Fibroblast of lung (primary cell): ENCODE data around the gene JAG2. TPM values are rescaled to one million over a fixed set of nuclear protein-coding genes. Genes with fewer than 3 reads are reported as not detected.

Experiments used
- DNase-seq, 2 donors: peaks; one replicate each; pipeline versions ENCODE4 v3.0.0 to v3.0.0-alpha.2; 2010; ENCODE audit warnings: low read depth in 2 of 2
- H2AFZ ChIP-seq: 2 replicates; pipeline ENCODE4 v1.5.1; 2012; ENCODE audit warnings: low read length, control low read depth, inconsistent platforms
- H3K27ac ChIP-seq: 2 replicates; pipeline ENCODE4 v1.5.1; 2011; ENCODE audit warnings: low read length, control low read depth; ENCODE audit not compliant: insufficient read depth
- H3K27me3 ChIP-seq: 2 replicates; pipeline ENCODE4 v1.5.1; 2011; ENCODE audit warnings: mild to moderate bottlenecking, low read length; ENCODE audit not compliant: control insufficient read depth, insufficient read depth
- H3K36me3 ChIP-seq: 2 replicates; pipeline ENCODE4 v1.5.1; 2011; ENCODE audit warnings: low read length; ENCODE audit not compliant: control insufficient read depth, insufficient read depth
- H3K4me1 ChIP-seq: 2 replicates; pipeline ENCODE4 v1.5.1; 2011; ENCODE audit warnings: low read length; ENCODE audit not compliant: control insufficient read depth, insufficient read depth; ENCODE audit errors: extremely low read depth
- H3K4me2 ChIP-seq: 2 replicates; pipeline ENCODE4 v1.5.1; 2011; ENCODE audit warnings: low read length, control low read depth; ENCODE audit not compliant: insufficient read depth; ENCODE audit errors: extremely low read depth
- H3K4me3 ChIP-seq, 4 experiments: fragments of 200-600 bp in 1 of 4; sonication (generic) in 1 of 4; replicated peaks in 1 of 4; 2 replicates each; pipeline ENCODE4 v1.5.1; 2011 to 2016; ENCODE audit warnings: low read length in 4 of 4, low read depth in 3 of 4, mild to moderate bottlenecking in 3 of 4, control low read depth in 2 of 4, inconsistent platforms in 1 of 4, mixed read lengths in 1 of 4; ENCODE audit not compliant: insufficient read depth in 1 of 4; ENCODE audit errors: control extremely low read depth in 1 of 4
- H3K79me2 ChIP-seq: 2 replicates; pipeline ENCODE4 v1.5.1; 2012; ENCODE audit warnings: mild to moderate bottlenecking, low read length, inconsistent platforms; ENCODE audit not compliant: control insufficient read depth, insufficient read depth
- H3K9ac ChIP-seq: 2 replicates; pipeline ENCODE4 v1.5.1; 2011; ENCODE audit warnings: mild to moderate bottlenecking, low read length, control low read depth; ENCODE audit not compliant: insufficient read depth
- H3K9me3 ChIP-seq: 2 replicates; pipeline ENCODE4 v1.5.1; 2012; ENCODE audit warnings: low read depth, low read length; ENCODE audit not compliant: control insufficient read depth, insufficient read depth
- H4K20me1 ChIP-seq: 2 replicates; pipeline ENCODE4 v1.5.1; 2011; ENCODE audit warnings: low read length; ENCODE audit not compliant: control insufficient read depth, insufficient read depth; ENCODE audit errors: extremely low read depth
- EZH2 ChIP-seq: IDR thresholded peaks from 2 replicates; pipeline ENCODE4 v1.5.1; 2012; ENCODE audit warnings: low read length, control low read depth, mild to moderate bottlenecking; ENCODE audit errors: missing control alignments
- polyA plus RNA-seq, 2 donors: library from polyadenylated mRNA; depleted of rRNA in 1 of 2; stranded (reverse) in 1 of 2; unstranded in 1 of 2; fragments of >200 nt; gene quantifications; 2 replicates each; pipeline ENCODE4 v1.2.1, GENCODE V29; 2011 to 2012; ENCODE audit warnings: missing spikeins in 1 of 2
- total RNA-seq: library from RNA; depleted of rRNA; stranded (reverse); fragments of >200 nt; gene quantifications from 2 replicates; pipeline ENCODE4 v1.2.1, GENCODE V29; 2014
- TF ChIP-seq, protein P1 (sequence below), 2 donors: IDR thresholded peaks in 1 of 2; conservative IDR thresholded peaks in 1 of 2; 1 replicate in 1 of 2; 2 replicates in 1 of 2; pipeline ENCODE4 v1.5.1; 2011 to 2012; ENCODE audit warnings: low read length in 2 of 2, control low read depth in 1 of 2, inconsistent platforms in 1 of 2, low read depth in 1 of 2, mild to moderate bottlenecking in 1 of 2

The JAG2 gene
- total and polyA plus RNA-seq, 2 donors (not counting 1 experiment from before 2014, with no cell fraction given): 0.51 to 1.8 TPM

DNA sequence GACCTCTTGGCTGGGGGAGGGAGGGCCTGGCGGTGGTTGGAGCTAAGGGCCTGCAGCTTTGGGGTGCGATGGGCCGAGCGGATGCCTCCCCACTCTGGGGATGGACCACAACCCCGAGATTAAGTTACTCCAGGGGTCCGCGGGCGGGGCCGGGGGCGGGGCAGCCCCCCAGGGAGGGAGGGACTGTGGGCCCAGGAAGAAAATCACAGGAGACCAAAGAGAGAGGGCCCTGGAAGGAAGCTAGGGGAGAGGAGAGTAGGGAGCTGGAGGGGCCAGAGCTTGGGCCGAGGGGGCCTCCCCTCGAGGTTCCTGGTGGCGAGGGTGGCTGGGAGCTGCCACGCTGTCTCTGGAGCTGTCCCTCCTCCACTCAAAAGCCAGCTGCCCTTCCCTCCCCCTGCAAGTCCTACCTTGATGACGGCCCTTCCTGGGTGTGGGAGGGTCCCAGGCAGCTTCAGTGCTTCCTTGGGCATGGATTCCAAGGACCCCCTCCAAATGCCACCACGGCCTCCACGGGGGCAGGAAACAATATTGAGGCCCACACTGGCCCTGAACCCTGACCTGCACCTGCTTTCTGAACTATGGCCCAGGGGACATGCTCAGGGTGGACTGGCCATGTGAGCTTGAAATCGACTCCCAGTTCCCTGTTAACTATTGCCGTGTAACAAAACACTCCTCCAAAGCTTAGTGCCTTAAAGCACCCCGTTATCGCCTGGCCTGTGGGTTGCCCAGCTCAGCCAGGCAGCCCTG, 13.1 kb upstream of the JAG2 start:
- Histone ChIP-seq H3K4me2 (no peak overlapping the region), H3K4me1 (no peaks in the 10 kb centered on the region), H3K79me2 (no peaks in the 10 kb centered on the region), H3K27me3 (no peaks in the 10 kb centered on the region), H3K9me3 (no peaks in the 10 kb centered on the region), H3K36me3 (no peaks in the 10 kb centered on the region), H3K9ac (no peak overlapping the region), H3K4me3 (peak overlapping the region in 1 of 4 experiments; percentile 28), H3K27ac (no peak overlapping the region), H4K20me1 (no peaks in the 10 kb centered on the region), H2AFZ (no peak overlapping the region)
- DNase-seq: no peak
- TF ChIP-seq, protein P1, sequence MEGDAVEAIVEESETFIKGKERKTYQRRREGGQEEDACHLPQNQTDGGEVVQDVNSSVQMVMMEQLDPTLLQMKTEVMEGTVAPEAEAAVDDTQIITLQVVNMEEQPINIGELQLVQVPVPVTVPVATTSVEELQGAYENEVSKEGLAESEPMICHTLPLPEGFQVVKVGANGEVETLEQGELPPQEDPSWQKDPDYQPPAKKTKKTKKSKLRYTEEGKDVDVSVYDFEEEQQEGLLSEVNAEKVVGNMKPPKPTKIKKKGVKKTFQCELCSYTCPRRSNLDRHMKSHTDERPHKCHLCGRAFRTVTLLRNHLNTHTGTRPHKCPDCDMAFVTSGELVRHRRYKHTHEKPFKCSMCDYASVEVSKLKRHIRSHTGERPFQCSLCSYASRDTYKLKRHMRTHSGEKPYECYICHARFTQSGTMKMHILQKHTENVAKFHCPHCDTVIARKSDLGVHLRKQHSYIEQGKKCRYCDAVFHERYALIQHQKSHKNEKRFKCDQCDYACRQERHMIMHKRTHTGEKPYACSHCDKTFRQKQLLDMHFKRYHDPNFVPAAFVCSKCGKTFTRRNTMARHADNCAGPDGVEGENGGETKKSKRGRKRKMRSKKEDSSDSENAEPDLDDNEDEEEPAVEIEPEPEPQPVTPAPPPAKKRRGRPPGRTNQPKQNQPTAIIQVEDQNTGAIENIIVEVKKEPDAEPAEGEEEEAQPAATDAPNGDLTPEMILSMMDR (conservative IDR thresholded peaks at IDR 0.05 in 1 of 2, IDR thresholded peaks at IDR 0.05 in 1 of 2; ENCODE audit: low read depth in 1 of 2, low read length in 2 of 2): no peak
- no peak for TF ChIP-seq EZH2

DNA sequence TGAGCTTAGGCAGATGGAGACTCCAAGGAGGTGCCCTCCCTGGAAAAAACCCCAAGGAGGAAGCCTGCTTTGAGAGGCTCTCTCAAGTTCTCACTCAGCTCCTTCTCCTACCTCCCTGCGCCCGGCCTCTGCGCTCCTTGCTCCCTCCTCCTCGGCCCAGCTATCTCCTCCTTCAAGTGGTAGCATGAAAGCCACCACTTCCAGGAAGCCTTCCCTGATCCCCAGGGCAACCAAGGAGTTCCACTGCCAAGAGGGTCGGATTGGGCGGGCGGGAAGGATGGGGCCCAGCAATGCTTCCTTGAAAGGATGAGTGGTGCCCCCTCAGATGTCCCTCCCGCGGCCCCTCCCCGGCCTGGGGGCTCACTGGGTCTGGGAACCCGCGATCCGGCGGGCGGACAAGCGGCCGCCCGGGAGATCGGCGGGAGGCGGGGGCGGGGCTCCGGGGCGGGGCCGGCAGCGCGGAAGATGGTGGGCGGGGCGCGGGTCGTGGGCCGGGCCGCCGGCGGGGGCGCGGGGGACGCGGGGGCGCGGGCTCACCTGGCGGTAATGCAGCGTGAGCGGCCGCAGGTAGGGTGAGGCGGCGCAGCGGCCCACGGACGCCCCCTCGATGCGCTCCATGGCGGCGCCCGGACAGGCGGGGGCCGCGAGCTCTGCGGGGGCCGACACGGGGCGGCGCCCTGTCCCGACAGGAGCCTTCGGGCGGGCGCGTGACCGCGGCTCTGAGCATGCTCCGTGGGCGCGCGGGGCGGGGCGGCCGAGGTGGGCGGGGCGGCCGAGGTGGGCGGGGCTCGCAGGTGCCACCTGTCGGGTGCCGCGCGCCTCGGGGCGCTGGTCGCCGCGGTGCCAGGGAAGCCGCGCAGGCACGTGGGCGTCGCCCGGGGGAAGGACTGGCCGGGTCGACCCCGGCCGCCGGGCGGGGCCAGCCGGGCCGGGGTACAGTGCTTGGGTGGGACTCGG, 12.3 kb upstream of the JAG2 start, which contains the start of gene NUDT14:
Gene NUDT14 (minus strand): TSS at position 721 of the 957 bp plus-strand sequence. CDS start 103 bp downstream, at position 618.
- Histone ChIP-seq H3K4me2 (no peak within 1 kb of the TSS), H3K9me3 (no peaks in the 10 kb centered on the region), H3K27me3 (no peaks in the 10 kb centered on the region), H3K79me2 (no peaks in the 10 kb centered on the region), H3K4me1 (no peaks in the 10 kb centered on the region), H3K36me3 (no peaks in the 10 kb centered on the region), H3K4me3 (peak within 1 kb of the TSS; percentile 38 to 63 (median 51)), H2AFZ (peak within 1 kb of the TSS; percentile 11), H4K20me1 (no peaks in the 10 kb centered on the region), H3K27ac (no peak within 1 kb of the TSS), H3K9ac (peak within 1 kb of the TSS; percentile 30)
- TF ChIP-seq, protein P1 (conservative IDR thresholded peaks at IDR 0.05 in 1 of 2, IDR thresholded peaks at IDR 0.05 in 1 of 2; ENCODE audit: low read depth in 1 of 2, low read length in 2 of 2): no peak
- no peak for TF ChIP-seq EZH2
- peak; percentile 29 to 34 for DNase-seq

DNA sequence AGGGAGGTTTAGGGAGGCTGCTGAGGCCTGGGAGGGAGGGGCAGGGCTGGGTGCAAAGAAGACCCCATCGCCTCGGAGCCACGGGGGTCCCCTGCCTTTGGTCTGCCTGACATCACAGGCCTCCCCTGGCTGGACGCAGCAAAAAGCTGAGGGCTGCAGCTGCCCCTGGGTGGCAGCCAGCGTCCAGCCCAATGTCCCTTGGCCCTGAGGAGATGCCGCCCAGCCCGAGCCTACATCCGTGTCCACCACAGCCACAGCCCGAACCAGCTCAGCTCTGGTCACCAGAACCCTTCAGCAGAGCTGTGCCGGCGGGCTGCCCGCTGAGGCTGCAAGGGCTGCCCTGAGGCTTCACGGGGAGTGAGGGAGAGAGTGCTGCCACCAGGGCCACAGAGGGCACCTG, 10.6 kb upstream of the JAG2 start:
- TF ChIP-seq, protein P1 (conservative IDR thresholded peaks at IDR 0.05 in 1 of 2, IDR thresholded peaks at IDR 0.05 in 1 of 2; ENCODE audit: low read depth in 1 of 2, low read length in 2 of 2): no peak
- TF ChIP-seq EZH2: no peak
- H3K4me3 ChIP-seq: no peak overlapping the region
- no peaks in the 10 kb centered on the region for H4K20me1 ChIP-seq
- DNase-seq: no peak
- no peak overlapping the region for H2AFZ ChIP-seq
- no peak overlapping the region for H3K4me2 ChIP-seq
- no peak overlapping the region for H3K27ac ChIP-seq
- no peaks in the 10 kb centered on the region for H3K9me3 ChIP-seq
- no peaks in the 10 kb centered on the region for H3K79me2 ChIP-seq
- no peaks in the 10 kb centered on the region for H3K27me3 ChIP-seq
- H3K36me3 ChIP-seq: no peaks in the 10 kb centered on the region
- H3K9ac ChIP-seq: no peak overlapping the region
- H3K4me1 ChIP-seq: no peaks in the 10 kb centered on the region
